ENCODE results near the gene FAF2.
"Not testable (repeated sequence)": the region's sequence is repeated elsewhere in the genome, so short reads cannot be mapped to it uniquely, and the experiment has no call there.

Gene FAF2

GRCh38 chr5:176547802-176548201 lies 99.6 kb downstream of the FAF2 start:
- no peak for DNase-seq

GRCh38 chr5:176548967-176549444 lies 100.8 kb downstream of the FAF2 start, which contains the start of gene CDHR2:
Gene CDHR2 (plus strand): TSS chr5:176549342. CDS start chr5:176565353, 16,011 bp downstream.
- DNase-seq = no peak

DNA sequence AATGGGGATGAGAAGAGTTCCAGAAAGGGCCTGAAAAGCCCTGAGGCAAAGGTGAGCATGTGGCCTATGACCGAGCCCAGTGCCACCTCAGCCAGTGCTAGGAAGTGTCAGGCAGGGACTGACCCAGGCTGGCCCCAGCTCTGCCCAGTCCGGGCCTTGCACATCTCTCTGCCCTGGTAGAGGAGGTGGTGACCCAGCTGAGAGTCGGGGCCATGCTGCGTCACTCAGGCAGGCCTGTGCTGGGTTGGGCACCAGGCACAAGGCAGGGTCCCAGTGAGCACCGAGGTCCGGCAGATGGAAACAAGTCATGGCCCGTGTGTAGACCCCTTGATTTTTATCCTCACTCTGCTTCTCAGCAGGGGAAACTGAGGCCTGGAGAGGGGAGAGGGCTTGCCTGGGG lies 101.7 kb downstream of the FAF2 start:
- no peak for DNase-seq

- DNase-seq = no peak
These were observed 102.2 kb downstream of the FAF2 start for GRCh38 chr5:176550275-176550831.

DNA sequence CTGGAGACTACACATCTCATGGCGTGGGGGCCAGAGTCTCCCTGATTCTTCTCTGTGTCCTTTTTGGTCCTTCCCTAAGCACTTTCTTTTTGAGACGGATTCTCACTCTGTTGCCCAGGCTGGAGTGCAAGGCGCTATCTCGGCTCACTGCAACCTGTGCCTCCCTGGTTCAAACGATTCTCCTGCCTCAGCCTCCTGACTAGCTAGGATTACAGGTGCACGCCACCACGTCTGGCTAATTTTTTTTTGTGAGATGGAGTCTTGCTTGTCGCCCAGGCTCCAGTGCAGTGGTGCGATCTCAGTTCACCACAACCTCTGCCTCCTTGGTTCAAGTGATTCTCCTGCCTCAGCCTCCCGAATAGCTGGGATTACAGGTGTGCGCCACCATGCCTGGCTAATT lies 102.8 kb downstream of the FAF2 start:
- DNase-seq = not testable (repeated sequence)

DNA sequence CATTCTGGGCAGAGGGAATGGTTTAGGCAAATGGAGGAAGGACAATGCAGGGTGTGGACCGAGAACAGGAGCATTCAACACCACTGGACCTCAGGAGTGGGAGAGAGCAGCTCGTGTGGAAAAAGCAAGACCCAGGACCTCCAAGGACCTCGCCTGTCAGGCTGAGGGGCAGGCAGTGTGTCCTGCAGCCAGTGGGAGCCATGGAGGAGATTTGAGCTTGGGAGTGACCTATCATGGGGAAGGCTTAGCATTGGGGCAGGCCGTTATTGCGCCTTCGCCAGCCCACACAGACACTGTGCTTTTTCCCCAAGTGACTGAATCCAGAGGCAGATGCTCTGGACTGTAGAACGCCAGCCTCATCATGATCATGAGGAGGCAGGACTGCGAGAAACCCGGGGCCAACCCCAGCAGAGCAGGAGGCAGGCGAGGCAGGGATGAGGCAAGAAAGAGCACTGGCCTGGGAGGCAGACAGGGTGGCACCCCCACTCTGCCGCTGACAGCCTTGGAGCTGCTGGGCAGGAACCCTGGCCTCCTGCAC lies 104.2 kb downstream of the FAF2 start:
- no peak for DNase-seq

- DNase-seq = no peak
These were observed 105.3 kb downstream of the FAF2 start for GRCh38 chr5:176553260-176554085.

DNA sequence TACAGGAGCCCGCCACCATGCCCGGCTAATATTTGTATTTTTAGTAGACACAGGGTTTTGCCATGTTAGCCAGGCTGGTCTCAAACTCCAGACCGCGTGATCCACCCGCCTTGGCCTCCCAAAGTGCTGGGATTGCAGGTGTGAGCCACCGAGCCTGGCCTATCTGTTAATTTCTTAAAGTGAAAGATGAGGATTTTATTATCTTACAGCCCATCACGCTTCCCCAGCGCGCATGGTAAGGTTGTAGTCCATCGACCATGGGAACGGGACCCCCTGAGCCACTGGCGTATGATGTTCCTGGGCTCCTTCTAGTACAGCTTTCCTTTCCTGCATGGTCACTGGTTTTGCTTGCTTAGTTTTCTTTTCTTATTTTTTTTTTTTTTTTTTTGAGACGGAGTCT lies 109.7 kb downstream of the FAF2 start:
- no peak for DNase-seq

All from SHP77 (cell line).